Choroid plexus epithelial cell (primary cell): ENCODE measurements around the gene MAML2.

Experiments used
- DNase-seq: peaks from one replicate; pipeline ENCODE4 v3.0.0-alpha.2; 2010; ENCODE audit warnings: low read depth
- H3K4me3 ChIP-seq: 2 replicates; pipeline ENCODE4 v1.5.1; 2011; ENCODE audit warnings: low read depth, mild to moderate bottlenecking, control low read depth, low read length, moderate library complexity
- CTCF ChIP-seq: conservative IDR thresholded peaks from 2 replicates; pipeline ENCODE4 v1.5.1; 2011; ENCODE audit warnings: low read depth, mild to moderate bottlenecking, control low read depth, inconsistent platforms, low read length, moderate library complexity

MAML2 gene

GRCh38 chr11:96217206-96217605, 125.8 kb downstream of the MAML2 start:
- DNase-seq: no peak
- TF ChIP-seq CTCF: no peak
- H3K4me3 ChIP-seq: no peak overlapping the region

- H3K4me3 ChIP-seq: no peak overlapping the region
- DNase-seq: no peak
These were observed 127.2 kb downstream of the MAML2 start for GRCh38 chr11:96215826-96216225.

GRCh38 chr11:96215110-96215782, 127.7 kb downstream of the MAML2 start:
- peak; percentile 78 for DNase-seq
- TF ChIP-seq CTCF: no peak
- H3K4me3 ChIP-seq: no peak overlapping the region

More at GRCh38 chr11:96215826-96216225, 127.2 kb downstream of the MAML2 start:
- TF ChIP-seq CTCF: no peak

GRCh38 chr11:96214777-96215109, 128.3 kb downstream of the MAML2 start:
- H3K4me3 ChIP-seq: no peak overlapping the region
- no peak for TF ChIP-seq CTCF
- DNase-seq: no peak

GRCh38 chr11:96213500-96213899, 129.5 kb downstream of the MAML2 start:
- DNase-seq: peak; percentile 80

GRCh38 chr11:96211436-96211835, 131.6 kb downstream of the MAML2 start:
- TF ChIP-seq CTCF: no peak
- no peak overlapping the region for H3K4me3 ChIP-seq
- DNase-seq: no peak

More at GRCh38 chr11:96213500-96213899, 129.5 kb downstream of the MAML2 start:
- no peak overlapping the region for H3K4me3 ChIP-seq
- no peak for TF ChIP-seq CTCF

- DNase-seq: peak; percentile 30
These were observed 135.2 kb downstream of the MAML2 start for GRCh38 chr11:96207459-96208449.

More at GRCh38 chr11:96207459-96208449, 135.2 kb downstream of the MAML2 start:
- no peak for TF ChIP-seq CTCF
- no peak overlapping the region for H3K4me3 ChIP-seq
